DMS153 (cell line): ENCODE data around the gene TBC1D22A.

ENCODE experiments used
- DNase-seq: peaks from one replicate; lab custom pipeline; 2025; lab: John Stamatoyannopoulos, UW

TBC1D22A gene

GRCh38 chr22:46995501-46996360, 233.3 kb downstream of the TBC1D22A start:
- no peak for DNase-seq

- DNase-seq = no peak
Measured at GRCh38 chr22:46996595-46997310, 234.3 kb downstream of the TBC1D22A start.

DNA sequence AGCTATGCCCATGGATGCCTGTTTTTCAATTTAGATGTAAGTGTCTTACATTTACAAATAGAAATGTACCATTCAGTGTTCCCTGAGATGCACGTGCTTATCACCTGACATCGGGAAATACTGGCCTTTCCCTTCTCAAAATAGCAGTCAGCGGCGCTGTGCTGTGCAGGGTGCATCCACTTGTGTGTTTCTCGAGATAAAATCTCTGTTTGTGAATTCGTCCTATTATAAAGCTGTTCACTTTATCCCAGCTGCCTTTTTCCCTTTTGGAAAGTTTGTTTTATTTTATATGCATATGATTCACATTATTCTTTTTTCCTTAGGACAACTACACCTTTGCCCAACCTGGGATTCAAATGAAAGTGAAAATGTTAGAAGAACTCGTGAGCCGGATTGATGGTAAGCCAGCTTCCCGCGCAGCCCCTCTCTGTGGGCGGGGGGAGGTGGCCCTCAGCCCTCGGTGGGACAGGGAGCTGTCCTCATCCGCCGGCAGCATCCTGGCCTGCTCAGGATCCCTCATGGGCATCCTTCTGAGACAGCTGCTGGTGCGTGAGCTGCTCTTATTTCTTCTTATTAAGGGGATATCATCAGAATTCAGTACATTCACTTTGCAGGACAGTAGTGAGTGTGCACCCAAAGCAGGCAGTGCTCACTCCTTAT, 235.0 kb downstream of the TBC1D22A start:
- no peak for DNase-seq

- no peak for DNase-seq
Measured at GRCh38 chr22:46998331-46998730, 235.9 kb downstream of the TBC1D22A start.

GRCh38 chr22:47000256-47000655, 237.8 kb downstream of the TBC1D22A start:
- no peak for DNase-seq

DNA sequence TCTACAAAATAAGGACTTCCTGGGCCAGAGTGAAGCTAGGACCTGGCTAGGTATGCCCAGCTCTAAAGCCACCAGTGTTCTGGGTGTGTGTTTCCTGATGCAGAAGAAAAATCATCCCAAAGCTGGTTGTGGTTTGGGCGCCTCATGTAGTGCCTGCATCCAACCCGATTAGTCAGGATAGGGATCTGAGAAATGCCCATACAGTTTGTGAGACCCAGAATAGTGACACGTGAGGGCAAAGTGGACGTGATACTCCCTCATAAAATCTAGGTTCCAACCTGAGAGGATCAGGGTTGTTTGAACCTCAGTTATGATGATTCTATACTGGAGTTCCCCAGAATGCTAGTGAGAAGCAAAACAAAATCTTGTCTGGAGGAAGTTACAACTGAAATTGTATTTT, 238.4 kb downstream of the TBC1D22A start:
- no peak for DNase-seq

DNA sequence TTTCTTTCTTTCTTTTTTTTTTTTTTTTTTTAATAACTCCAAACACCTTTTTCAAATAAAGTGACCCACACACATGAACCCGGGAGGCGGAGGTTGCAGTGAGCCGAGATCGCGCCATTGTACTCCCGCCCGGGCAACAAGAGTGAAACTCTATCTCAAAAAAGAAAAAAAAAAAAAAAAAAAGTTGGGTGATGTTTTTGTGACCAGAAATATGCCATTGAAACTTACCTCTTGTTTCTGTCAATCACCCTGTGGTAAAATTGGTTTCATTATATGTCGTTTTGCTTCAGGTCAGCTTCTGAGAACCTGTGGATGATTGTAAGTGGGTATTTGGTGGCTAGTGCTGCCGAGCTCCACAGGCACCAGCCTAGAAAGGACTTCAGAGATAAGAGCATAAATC, 238.8 kb downstream of the TBC1D22A start:
- DNase-seq = no peak

DNA sequence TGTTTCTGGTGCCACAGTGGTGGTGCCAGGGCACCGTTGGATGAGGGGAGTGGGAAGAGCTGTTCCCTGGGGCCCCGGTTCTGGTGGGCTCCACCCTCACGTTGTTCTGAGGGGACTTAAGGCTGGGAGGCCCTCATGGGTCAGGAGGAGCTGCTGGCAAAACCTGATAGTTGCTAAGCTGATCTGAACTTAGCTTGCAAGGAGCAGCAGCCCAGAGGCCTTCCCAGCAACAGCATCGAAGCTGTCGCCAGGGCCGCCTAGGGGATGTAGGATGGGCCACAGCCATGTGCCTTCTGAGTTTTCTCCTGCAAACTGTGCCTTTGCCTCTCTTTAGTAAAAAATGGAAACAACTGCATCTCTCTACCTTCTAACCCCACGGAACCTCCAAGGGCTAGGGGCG, 240.2 kb downstream of the TBC1D22A start:
- no peak for DNase-seq

GRCh38 chr22:47005506-47006408, 243.3 kb downstream of the TBC1D22A start:
- DNase-seq = no peak

GRCh38 chr22:47006433-47006832, 244.0 kb downstream of the TBC1D22A start:
- no peak for DNase-seq

DNA sequence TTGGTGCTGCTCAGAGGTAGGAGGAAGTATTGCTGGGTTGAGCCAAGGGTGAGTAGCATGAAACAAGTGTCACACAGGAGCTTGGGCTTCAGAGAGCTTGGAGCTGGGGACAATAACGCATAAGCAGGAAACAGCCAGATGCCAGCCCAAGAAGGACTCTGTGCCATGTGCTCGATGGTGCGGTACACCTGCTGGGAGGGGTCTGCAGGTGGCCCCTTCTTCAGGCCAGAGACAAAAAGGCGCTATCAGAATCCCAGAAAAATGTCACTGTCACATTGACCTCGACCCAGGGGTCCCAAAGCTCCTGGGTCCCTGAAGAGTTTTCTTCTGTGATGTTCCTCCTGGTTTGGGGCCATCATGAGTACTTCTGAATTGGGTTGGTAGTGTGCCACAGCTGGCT, 244.4 kb downstream of the TBC1D22A start:
- DNase-seq = no peak

DNA sequence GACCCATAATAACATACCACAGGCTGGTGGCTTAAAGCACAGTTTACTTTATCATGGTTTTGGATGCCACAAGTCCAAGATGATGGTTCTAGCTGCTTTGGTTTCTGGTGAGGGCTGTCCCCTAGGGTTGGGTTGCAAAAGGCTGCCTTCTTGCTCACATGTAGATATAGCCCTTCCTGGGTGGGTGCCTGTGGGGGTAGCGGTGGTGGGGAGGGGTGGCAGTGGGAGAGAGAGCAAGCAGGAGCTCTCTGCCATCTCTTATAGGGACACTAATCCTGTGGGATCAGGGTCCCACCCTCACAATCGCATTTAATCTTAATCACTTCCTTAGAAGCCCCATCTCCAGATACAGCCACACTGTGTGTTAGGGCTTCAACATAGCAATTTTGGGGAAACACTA, 245.0 kb downstream of the TBC1D22A start:
- no peak for DNase-seq

GRCh38 chr22:47008208-47008885, 245.9 kb downstream of the TBC1D22A start:
- no peak for DNase-seq

GRCh38 chr22:47009304-47010101, 247.1 kb downstream of the TBC1D22A start:
- no peak for DNase-seq

GRCh38 chr22:47010211-47010610, 247.8 kb downstream of the TBC1D22A start:
- DNase-seq = no peak

- DNase-seq = no peak
Measured at GRCh38 chr22:47011131-47011858, 248.8 kb downstream of the TBC1D22A start.

DNA sequence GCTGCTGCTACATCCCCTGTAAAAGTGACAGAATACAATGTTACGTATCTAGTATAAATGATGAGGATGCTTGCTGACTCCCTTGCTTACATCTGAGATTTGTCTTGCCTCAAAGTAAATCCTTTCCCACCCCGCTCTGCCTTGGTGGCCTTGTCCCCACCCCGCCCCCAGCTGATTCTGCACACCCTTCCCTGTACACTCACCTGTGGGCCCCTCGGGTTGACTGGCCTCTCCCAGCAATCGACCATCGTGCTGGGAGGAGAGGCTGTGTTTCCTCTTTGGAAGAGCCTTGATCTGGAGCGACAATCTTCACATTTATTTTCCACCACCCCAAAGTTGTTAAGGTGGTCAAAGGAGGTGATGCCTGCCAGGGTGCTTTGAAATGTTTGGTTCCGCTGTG, 249.4 kb downstream of the TBC1D22A start:
- no peak for DNase-seq

DNA sequence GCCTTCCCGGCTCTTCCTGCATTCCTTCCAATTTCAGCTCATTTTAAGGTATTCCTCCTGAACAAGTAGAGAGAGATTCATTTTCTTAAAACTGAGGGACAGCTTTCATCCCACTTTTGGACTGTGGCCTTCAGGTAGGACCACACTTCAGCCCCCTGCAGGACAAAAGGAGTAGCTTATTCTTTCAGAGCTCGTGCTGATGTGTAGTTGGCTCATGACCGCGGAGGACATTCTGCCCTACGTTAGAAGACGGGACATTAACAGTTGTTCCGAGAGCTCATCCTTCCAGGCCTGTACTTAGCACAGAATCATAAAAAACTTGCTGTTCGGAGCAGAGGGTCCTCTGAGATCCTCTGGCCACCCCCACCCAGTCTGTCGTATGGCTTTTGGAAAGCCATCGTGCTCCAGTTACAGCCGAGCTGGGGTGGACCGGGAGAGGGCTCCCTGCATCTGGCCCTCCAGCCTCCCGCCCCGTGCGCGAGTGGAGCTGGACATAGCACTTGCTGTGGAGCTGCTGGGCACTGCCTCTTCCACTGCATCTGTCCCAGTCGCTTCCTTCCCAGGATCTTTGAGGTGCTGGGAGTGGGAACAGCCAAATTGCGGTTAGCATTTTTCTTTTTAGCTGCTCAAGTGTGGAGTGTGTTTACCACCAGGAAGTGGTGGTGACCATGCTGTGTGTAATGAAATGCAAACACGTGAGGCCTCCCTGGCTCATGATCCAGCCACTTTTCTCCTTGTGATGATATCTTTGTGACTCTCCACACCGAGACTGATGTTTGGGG, 250.3 kb downstream of the TBC1D22A start:
- DNase-seq = no peak
